Glutamatergic neuron (in vitro differentiated cells): ENCODE data around the gene EHD2. TPM values are rescaled to one million over a fixed set of nuclear protein-coding genes. Genes with fewer than 3 reads are reported as not detected.
A peak's percentile ranks its signal among the peaks of the same experiment; 100 is the strongest.

ENCODE experiments used
- DNase-seq: peaks from one replicate; pipeline ENCODE4 v3.0.0; 2022
- H3K27ac Mint-ChIP-seq: one replicate; pipeline ENCODE4 v1.8.0; 2020; ENCODE audit warnings: mild to moderate bottlenecking, mixed read lengths, inconsistent platforms; ENCODE audit not compliant: unreplicated experiment
- H3K27me3 Mint-ChIP-seq: one replicate; pipeline ENCODE4 v1.8.0; 2020; ENCODE audit warnings: mild to moderate bottlenecking, moderate library complexity, mixed read lengths, inconsistent platforms; ENCODE audit not compliant: unreplicated experiment
- H3K36me3 Mint-ChIP-seq: one replicate; pipeline ENCODE4 v1.8.0; 2020; ENCODE audit warnings: mild to moderate bottlenecking, mixed read lengths, inconsistent platforms; ENCODE audit not compliant: unreplicated experiment
- H3K4me1 Mint-ChIP-seq: one replicate; pipeline ENCODE4 v1.8.0; 2020; ENCODE audit warnings: mild to moderate bottlenecking, low read depth, mixed read lengths, inconsistent platforms; ENCODE audit not compliant: unreplicated experiment
- H3K4me3 Mint-ChIP-seq: one replicate; pipeline ENCODE4 v1.8.0; 2020; ENCODE audit warnings: mild to moderate bottlenecking, mixed read lengths, inconsistent platforms; ENCODE audit not compliant: unreplicated experiment
- H3K9me3 Mint-ChIP-seq: one replicate; pipeline ENCODE4 v1.8.0; 2020; ENCODE audit warnings: mild to moderate bottlenecking, moderate library complexity, mixed read lengths, inconsistent platforms; ENCODE audit not compliant: unreplicated experiment
- total RNA-seq: library from RNA; stranded (reverse); fragmentation: NEBNext Ultra II Directional; extraction: Animal tissue kit (Norgen Biotek cat#: 25700); gene quantifications from one replicate; pipeline ENCODE4 v1.2.1, GENCODE V29; 2021; ENCODE audit not compliant: unreplicated experiment
- TF ChIP-seq, protein P1 (sequence below): fragments of 200-600 bp; sonication (generic); IDR thresholded peaks from one replicate; pipeline ENCODE4 v1.5.0; 2021; ENCODE audit not compliant: partially characterized antibody, unreplicated experiment

Gene EHD2
- total RNA-seq, 1 donor from 2014 or later = 7.6 TPM

DNA sequence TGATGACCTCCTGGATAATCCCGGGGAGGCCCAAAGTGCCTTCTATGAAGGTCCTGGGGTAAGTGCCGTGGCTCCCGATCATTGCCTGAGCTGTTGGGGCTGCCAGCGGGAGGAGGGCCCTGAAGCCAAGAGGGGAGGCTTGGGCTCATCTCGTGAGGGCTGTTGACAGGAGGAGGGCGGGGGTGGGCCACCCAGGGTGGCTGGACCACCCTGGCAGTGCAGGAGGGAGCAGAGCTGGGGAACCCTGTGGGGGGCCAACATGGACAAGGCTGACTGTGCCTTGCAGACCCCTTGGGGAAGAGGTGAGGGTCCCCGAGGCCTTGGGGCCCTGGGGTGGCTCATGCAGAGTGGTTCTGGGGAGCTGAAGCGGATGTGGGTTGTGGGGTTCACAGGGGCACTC lies 37.4 kb upstream of the EHD2 start:
- Mint-ChIP-seq H3K4me1 (peaks cover 18% of the 10 kb centered on the region), H3K4me3 (no peak overlapping the region), H3K27me3 (peaks cover 10% of the 10 kb centered on the region), H3K36me3 (peaks cover 7% of the 10 kb centered on the region), H3K9me3 (peaks cover 14% of the 10 kb centered on the region), H3K27ac (no peak overlapping the region)
- TF ChIP-seq, protein P1, sequence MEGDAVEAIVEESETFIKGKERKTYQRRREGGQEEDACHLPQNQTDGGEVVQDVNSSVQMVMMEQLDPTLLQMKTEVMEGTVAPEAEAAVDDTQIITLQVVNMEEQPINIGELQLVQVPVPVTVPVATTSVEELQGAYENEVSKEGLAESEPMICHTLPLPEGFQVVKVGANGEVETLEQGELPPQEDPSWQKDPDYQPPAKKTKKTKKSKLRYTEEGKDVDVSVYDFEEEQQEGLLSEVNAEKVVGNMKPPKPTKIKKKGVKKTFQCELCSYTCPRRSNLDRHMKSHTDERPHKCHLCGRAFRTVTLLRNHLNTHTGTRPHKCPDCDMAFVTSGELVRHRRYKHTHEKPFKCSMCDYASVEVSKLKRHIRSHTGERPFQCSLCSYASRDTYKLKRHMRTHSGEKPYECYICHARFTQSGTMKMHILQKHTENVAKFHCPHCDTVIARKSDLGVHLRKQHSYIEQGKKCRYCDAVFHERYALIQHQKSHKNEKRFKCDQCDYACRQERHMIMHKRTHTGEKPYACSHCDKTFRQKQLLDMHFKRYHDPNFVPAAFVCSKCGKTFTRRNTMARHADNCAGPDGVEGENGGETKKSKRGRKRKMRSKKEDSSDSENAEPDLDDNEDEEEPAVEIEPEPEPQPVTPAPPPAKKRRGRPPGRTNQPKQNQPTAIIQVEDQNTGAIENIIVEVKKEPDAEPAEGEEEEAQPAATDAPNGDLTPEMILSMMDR = no peak
- no peak for DNase-seq

DNA sequence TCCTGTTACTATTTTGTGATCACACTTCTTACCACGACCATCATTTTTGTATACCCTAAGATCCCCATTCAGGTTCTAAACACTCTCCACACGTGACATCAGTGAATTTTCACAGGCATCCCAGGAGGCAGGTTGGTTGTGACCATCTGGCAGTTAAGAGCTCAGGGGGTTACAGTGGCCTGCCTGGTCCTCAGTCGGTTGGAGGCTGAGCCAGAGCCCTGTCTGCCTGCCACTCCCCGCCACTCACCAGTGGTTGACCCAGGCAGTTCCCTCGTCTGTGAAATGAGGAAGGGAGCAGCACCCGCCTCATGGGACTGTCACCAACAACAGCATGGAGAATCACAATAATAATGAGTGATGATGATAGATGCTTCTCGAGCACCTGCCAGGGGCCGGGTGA lies 36.4 kb upstream of the EHD2 start:
- Mint-ChIP-seq H3K9me3 (peaks cover 15% of the 10 kb centered on the region), H3K4me1 (peaks cover 17% of the 10 kb centered on the region), H3K36me3 (peaks cover 7% of the 10 kb centered on the region), H3K27me3 (peaks cover 7% of the 10 kb centered on the region), H3K27ac (peak overlapping the region; percentile 94), H3K4me3 (peak overlapping the region; percentile 18)
- DNase-seq = peak; percentile 75
- TF ChIP-seq, protein P1 = no peak

DNA sequence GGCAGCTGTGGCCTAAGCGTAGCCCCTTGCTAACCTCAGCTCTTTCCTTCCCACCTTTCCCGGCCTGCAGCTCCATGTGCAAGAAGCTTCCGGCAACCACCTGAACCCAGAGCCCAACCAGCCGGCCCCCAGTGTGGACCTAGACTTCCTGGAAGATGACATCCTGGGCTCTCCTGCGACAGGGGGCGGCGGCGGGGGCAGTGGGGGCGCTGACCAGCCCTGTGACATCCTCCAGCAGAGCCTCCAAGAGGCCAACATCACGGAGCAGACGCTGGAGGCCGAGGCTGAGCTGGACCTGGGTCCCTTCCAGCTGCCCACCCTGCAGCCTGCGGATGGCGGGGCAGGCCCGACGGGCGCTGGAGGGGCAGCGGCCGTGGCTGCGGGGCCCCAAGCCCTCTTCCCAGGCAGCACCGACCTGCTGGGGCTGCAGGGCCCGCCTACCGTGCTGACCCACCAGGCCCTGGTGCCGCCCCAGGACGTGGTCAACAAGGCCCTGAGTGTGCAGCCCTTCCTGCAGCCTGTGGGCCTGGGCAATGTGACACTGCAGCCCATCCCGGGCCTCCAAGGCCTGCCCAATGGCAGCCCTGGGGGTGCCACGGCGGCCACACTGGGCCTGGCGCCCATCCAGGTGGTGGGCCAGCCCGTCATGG lies 33.8 kb upstream of the EHD2 start:
- Mint-ChIP-seq H3K4me1 (peaks cover 22% of the 10 kb centered on the region), H3K27me3 (peaks cover 17% of the 10 kb centered on the region), H3K36me3 (no peaks in the 10 kb centered on the region), H3K4me3 (no peak overlapping the region), H3K9me3 (peaks cover 18% of the 10 kb centered on the region), H3K27ac (peak overlapping the region; percentile 76)
- TF ChIP-seq, protein P1 = no peak
- DNase-seq = no peak

DNA sequence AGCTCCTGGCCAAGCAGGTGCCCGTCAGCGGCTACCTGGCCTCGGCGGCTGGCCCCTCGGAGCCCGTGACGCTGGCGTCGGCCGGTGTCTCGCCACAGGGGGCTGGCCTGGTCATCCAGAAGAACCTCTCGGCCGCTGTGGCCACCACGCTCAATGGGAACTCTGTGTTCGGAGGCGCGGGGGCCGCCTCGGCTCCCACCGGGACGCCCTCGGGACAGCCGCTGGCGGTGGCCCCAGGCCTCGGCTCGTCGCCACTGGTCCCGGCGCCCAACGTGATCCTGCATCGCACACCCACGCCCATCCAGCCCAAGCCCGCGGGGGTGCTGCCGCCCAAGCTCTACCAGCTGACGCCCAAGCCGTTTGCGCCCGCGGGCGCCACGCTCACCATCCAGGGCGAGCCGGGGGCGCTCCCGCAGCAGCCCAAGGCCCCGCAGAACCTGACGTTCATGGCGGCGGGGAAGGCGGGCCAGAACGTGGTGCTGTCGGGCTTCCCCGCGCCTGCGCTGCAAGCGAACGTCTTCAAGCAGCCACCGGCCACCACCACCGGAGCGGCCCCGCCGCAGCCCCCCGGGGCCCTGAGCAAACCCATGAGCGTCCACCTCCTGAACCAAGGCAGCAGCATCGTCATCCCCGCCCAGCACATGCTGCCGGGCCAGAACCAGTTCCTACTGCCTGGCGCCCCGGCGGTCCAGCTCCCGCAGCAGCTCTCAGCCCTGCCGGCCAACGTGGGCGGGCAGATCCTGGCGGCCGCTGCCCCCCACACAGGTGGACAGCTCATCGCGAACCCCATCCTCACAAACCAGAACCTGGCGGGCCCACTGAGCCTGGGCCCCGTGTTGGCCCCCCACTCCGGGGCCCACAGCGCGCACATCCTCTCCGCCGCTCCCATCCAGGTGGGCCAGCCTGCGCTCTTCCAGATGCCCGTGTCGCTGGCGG lies 33.0 kb upstream of the EHD2 start:
- H3K27ac Mint-ChIP-seq = no peak overlapping the region
- no peak overlapping the region for H3K4me3 Mint-ChIP-seq
- TF ChIP-seq, protein P1 = no peak
- H3K4me1 Mint-ChIP-seq = peaks cover 22% of the 10 kb centered on the region
- no peak for DNase-seq
- H3K9me3 Mint-ChIP-seq = peaks cover 11% of the 10 kb centered on the region
- H3K36me3 Mint-ChIP-seq = no peaks in the 10 kb centered on the region
- H3K27me3 Mint-ChIP-seq = peaks cover 13% of the 10 kb centered on the region
